HepG2 (cell line): Measurements from ENCODE around the gene CARMIL3. TPM values are rescaled to one million over a fixed set of nuclear protein-coding genes. Genes with fewer than 3 reads are reported as not detected.

Experiments used
- HNF4A ChIP-seq: sonication (generic); formaldehyde crosslinking; IDR thresholded peaks from 2 replicates; pipeline ENCODE4 v1.4.0; 2020; ENCODE audit warnings: missing genetic modification reagents
- MTA1 ChIP-seq: sonication (generic); formaldehyde crosslinking; IDR thresholded peaks from 2 replicates; pipeline ENCODE4 v1.4.0; 2020; ENCODE audit warnings: missing genetic modification reagents, mild to moderate bottlenecking, borderline replicate concordance
- YY1 ChIP-seq: IDR thresholded peaks from 2 replicates; pipeline ENCODE4 v1.6.1; 2011; ENCODE audit warnings: low read length, low read depth, moderate library complexity, mild to moderate bottlenecking; ENCODE audit not compliant: insufficient read depth, insufficient replicate concordance
- ZBTB40 ChIP-seq, 2 experiments: fragments of 450-650 bp in 1 of 2; sonication (generic) in 1 of 2; formaldehyde crosslinking in 1 of 2; IDR thresholded peaks; 2 replicates each; pipeline versions ENCODE4 v1.6.1 to v1.8.0; 2016 to 2022; ENCODE audit warnings: antibody characterized with exemption in 1 of 2, mild to moderate bottlenecking in 1 of 2, missing genetic modification reagents in 1 of 2
- ZNF225 ChIP-seq: sonication (generic); formaldehyde crosslinking; IDR thresholded peaks from 2 replicates; pipeline ENCODE4 v1.4.0; 2020; ENCODE audit warnings: mild to moderate bottlenecking, missing genetic modification reagents
- polyA plus RNA-seq, 8 experiments: library from polyadenylated mRNA; depleted of rRNA in 3 of 8; stranded (reverse) in 7 of 8; unstranded in 1 of 8; fragments of >200 nt; fragmentation: Illumina TruSeq in 4 of 8; extraction: Trizol in 4 of 8; gene quantifications; 2 replicates each; pipeline versions ENCODE4 v1.2.1 to v1.2.3, GENCODE V29; 2011 to 2016; ENCODE audit warnings: low read depth in 4 of 8, missing spikeins in 1 of 8, mixed read lengths in 1 of 8; ENCODE audit not compliant: insufficient read depth in 1 of 8
- total RNA-seq, 5 experiments: library from RNA; depleted of rRNA; stranded (reverse); fragments of >200 nt; fragmentation: Illumina TruSeq; extraction: Trizol; gene quantifications; 2 replicates each; pipeline ENCODE4 v1.2.3, GENCODE V29; 2016; ENCODE audit warnings: low read depth in 1 of 5
- TF ChIP-seq, protein P1 (sequence below): sonication (generic); formaldehyde crosslinking; IDR thresholded peaks from 2 replicates; pipeline ENCODE4 v1.5.0; 2020; ENCODE audit warnings: mild to moderate bottlenecking, missing genetic modification reagents
- TF ChIP-seq, protein P2 (sequence below): sonication (generic); formaldehyde crosslinking; IDR thresholded peaks from 2 replicates; pipeline ENCODE4 v1.5.0; 2020; ENCODE audit warnings: mild to moderate bottlenecking, missing genetic modification reagents
- TF ChIP-seq, protein P3 (sequence below): sonication (generic); formaldehyde crosslinking; IDR thresholded peaks from 2 replicates; pipeline ENCODE4 v1.4.0; 2020; ENCODE audit warnings: mild to moderate bottlenecking, missing genetic modification reagents

Gene CARMIL3
- total and polyA plus RNA-seq, 2 of the 13 experiments (the other 11 are each of a cell fraction or from before 2014, with no cell fraction given), result 0.27 to 0.55 TPM

GRCh38 chr14:24068711-24069410 lies 17.1 kb downstream of the CARMIL3 start (continued):
- TF ChIP-seq ZBTB40 (IDR thresholded peaks at IDR 0.05) (no peak), ZBTB40 (CRISPR knock-in tag; IDR thresholded peaks at IDR 0.05) (0 out of 2 replicates have a peak, but pooled peaks have one; percentile 22), HNF4A (peak; percentile 60; the same call in 1 of the 2 replicates), MTA1 (CRISPR knock-in tag) (peak; percentile 20; the same call in 1 of the 2 replicates), YY1 (peak; percentile 9), ZNF225 (peak; percentile 65; the same call in 1 of the 2 replicates)
- TF ChIP-seq, protein P1, sequence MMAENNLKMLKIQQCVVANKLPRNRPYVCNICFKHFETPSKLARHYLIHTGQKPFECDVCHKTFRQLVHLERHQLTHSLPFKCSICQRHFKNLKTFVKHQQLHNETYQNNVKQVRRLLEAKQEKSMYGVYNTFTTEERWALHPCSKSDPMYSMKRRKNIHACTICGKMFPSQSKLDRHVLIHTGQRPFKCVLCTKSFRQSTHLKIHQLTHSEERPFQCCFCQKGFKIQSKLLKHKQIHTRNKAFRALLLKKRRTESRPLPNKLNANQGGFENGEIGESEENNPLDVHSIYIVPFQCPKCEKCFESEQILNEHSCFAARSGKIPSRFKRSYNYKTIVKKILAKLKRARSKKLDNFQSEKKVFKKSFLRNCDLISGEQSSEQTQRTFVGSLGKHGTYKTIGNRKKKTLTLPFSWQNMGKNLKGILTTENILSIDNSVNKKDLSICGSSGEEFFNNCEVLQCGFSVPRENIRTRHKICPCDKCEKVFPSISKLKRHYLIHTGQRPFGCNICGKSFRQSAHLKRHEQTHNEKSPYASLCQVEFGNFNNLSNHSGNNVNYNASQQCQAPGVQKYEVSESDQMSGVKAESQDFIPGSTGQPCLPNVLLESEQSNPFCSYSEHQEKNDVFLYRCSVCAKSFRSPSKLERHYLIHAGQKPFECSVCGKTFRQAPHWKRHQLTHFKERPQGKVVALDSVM (CRISPR knock-in tag), result peak; percentile 59; the same call in 1 of the 2 replicates
- TF ChIP-seq, protein P2, sequence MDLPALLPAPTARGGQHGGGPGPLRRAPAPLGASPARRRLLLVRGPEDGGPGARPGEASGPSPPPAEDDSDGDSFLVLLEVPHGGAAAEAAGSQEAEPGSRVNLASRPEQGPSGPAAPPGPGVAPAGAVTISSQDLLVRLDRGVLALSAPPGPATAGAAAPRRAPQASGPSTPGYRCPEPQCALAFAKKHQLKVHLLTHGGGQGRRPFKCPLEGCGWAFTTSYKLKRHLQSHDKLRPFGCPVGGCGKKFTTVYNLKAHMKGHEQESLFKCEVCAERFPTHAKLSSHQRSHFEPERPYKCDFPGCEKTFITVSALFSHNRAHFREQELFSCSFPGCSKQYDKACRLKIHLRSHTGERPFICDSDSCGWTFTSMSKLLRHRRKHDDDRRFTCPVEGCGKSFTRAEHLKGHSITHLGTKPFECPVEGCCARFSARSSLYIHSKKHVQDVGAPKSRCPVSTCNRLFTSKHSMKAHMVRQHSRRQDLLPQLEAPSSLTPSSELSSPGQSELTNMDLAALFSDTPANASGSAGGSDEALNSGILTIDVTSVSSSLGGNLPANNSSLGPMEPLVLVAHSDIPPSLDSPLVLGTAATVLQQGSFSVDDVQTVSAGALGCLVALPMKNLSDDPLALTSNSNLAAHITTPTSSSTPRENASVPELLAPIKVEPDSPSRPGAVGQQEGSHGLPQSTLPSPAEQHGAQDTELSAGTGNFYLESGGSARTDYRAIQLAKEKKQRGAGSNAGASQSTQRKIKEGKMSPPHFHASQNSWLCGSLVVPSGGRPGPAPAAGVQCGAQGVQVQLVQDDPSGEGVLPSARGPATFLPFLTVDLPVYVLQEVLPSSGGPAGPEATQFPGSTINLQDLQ (CRISPR knock-in tag), result 0 out of 2 replicates have a peak, but pooled peaks have one; percentile 29
- TF ChIP-seq, protein P3, sequence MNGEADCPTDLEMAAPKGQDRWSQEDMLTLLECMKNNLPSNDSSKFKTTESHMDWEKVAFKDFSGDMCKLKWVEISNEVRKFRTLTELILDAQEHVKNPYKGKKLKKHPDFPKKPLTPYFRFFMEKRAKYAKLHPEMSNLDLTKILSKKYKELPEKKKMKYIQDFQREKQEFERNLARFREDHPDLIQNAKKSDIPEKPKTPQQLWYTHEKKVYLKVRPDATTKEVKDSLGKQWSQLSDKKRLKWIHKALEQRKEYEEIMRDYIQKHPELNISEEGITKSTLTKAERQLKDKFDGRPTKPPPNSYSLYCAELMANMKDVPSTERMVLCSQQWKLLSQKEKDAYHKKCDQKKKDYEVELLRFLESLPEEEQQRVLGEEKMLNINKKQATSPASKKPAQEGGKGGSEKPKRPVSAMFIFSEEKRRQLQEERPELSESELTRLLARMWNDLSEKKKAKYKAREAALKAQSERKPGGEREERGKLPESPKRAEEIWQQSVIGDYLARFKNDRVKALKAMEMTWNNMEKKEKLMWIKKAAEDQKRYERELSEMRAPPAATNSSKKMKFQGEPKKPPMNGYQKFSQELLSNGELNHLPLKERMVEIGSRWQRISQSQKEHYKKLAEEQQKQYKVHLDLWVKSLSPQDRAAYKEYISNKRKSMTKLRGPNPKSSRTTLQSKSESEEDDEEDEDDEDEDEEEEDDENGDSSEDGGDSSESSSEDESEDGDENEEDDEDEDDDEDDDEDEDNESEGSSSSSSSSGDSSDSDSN (CRISPR knock-in tag), result peak; percentile 37; the same call in 1 of the 2 replicates
